HG03039 (cell line): ENCODE results near the gene SLC35G6.
A peak's percentile ranks its signal among the peaks of the same experiment; 100 is the strongest.
"Not testable (repeated sequence)": the region's sequence is repeated elsewhere in the genome, so short reads cannot be mapped to it uniquely, and the experiment has no call there.

Experiments used
- ATAC-seq: cut with Tn5 transposase; IDR thresholded peaks from one replicate; pipeline ENCODE4 v1.9.1; 2021; ENCODE audit warnings: mild to moderate bottlenecking, moderate library complexity; ENCODE audit not compliant: unreplicated experiment

SLC35G6 gene

GRCh38 chr17:7477392-7478275 lies 3.6 kb upstream of the SLC35G6 start:
- no peak for ATAC-seq

GRCh38 chr17:7478276-7479212 lies 2.7 kb upstream of the SLC35G6 start:
- ATAC-seq, result no peak

DNA sequence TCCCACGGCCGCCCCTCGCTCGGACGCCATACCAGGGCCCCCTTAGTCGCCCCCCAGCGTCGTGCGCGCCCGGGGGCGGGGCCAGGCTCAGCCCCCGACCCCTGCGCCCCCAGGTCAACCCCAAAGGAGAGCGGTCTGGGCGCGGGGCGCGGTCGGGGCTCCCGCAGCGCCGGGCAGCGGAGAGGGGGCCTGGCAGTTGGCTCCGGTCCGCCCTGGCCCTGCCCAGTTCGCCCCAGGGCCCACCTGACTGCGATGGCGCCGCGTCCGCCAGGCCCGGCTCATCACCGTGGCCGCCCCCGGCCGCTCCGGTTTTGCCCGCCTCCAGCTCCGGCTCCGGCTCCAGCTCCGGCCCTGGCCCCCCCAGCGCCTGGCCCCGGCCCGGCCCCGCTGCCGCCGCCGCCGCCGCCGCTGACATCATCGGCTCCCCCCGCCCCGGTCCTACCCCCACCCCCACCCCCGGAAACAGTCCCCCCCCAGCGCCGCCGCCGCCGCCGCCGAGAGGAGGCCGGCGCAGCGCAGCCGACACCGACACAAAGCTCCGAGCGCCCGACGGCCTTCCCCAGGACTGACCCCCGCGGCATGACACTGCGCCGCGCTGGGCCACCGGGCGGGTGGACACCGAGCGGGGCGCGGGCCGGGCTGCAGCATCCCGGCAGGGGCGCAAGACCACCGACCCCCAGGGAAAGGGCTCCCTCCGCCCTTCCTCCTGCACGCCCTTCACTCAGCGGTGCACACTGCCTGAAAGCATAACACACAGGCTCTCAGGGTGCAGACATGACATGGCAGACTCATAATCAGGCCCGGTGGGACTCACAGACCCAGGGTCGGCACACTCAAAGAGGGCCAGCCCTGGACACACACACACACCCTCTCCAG lies 1.8 kb upstream of the SLC35G6 start, which contains the start of gene ZBTB4:
Gene ZBTB4 (minus strand): TSS at position 419 of the 876 bp plus-strand sequence. CDS start 12,830 bp downstream, outside the sequence.
- no peak for ATAC-seq

- no peak for ATAC-seq
These were observed 1.2 kb upstream of the SLC35G6 start for GRCh38 chr17:7480089-7480384.

DNA sequence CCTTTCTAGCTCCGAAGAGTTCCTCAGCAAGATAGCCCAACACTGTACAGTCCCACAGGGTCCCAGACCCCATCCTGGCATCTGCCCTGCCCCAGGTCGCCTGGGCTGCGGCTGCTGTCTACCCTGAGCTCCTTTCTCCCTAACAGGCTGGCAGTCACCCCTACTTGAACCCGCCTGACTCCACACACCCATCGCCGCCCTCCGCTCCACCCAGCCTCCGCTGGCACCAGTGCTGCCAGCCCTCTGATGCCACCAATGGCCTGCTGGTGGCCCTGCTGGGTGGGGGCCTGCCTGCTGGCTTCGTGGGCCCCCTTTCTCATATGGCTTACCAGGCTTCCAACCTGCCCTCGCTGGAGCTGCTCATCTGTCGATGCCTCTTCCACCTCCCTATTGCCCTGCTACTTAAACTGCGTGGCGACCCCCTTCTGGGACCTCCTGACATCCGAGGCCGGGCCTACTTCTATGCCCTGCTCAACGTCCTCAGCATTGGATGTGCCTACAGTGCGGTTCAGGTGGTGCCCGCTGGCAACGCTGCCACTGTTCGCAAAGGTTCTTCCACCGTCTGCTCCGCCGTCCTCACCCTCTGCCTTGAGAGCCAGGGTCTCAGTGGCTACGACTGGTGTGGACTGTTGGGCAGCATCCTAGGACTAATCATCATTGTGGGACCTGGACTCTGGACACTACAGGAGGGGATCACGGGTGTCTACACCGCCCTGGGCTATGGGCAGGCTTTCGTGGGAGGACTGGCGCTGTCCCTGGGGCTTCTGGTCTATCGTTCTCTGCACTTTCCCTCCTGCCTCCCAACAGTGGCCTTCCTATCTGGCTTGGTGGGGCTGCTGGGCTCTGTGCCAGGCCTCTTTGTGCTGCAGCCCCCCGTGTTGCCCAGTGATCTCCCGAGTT lies 846 bp downstream of the SLC35G6 start:
- not testable (repeated sequence) for ATAC-seq

- ATAC-seq, result not testable (repeated sequence)
These were observed 1.5 kb downstream of the SLC35G6 start for GRCh38 chr17:7482742-7483088.

- ATAC-seq, result peak; percentile 28
These were observed 2.2 kb downstream of the SLC35G6 start for GRCh38 chr17:7483255-7484066.

DNA sequence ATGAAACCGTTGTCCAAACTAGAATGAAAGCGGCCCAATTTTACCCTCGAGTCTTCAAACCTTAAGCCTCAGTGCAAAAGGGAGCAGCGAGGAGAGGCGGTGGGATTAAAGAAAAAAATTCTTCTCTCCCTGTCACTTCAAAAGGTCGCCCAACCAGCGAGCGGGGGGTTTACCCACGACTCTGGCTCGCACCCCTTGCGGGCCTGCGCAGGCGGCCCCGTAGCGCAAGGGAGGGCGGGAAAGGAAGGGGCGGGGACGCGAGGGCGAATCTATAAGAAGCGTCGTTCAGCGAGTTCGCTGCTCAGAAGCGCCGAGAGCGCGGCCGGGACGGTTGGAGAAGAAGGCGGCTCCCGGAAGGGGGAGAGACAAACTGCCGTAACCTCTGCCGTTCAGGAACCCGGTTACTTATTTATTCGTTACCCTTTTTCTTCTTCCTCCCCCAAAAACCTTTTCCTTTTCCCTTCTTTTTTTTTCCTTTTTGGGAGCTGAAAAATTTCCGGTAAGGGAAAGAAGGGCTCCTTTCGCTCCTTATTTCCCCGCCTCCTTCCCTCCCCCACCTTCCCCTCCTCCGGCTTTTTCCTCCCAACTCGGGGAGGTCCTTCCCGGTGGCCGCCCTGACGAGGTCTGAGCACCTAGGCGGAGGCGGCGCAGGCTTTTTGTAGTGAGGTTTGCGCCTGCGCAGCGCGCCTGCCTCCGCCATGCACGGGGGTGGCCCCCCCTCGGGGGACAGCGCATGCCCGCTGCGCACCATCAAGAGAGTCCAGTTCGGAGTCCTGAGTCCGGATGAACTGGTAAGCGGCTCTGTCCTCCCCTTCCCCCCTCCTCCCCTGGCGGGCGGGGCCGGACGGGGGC lies 3.0 kb downstream of the SLC35G6 start, which contains the start of gene POLR2A:
Gene POLR2A (plus strand): TSS at position 300 of the 852 bp plus-strand sequence.
- peak; percentile 49 for ATAC-seq

GRCh38 chr17:7484919-7485377 lies 3.7 kb downstream of the SLC35G6 start:
- ATAC-seq, result no peak

GRCh38 chr17:7486181-7486580 lies 4.9 kb downstream of the SLC35G6 start:
- ATAC-seq, result no peak

DNA sequence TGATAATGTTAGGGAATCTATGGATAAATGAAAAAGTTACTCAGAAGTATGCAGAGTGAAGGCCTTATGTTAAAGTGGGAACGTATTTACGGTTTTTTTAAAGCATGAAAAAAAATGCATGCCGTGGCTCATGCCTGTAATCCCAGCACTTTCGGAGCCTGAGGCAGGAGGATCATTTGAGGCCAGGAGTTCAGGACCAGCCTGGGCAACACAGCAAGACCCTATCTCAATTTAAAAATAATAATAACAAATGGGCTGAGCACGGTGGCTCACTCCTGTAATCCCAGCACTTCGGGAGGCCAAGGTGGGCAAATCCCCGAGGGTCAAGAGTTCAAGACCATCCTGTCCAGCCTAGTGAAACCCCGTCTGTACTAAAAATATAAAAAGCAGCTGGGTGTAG lies 8.9 kb downstream of the SLC35G6 start:
- ATAC-seq, result no peak

DNA sequence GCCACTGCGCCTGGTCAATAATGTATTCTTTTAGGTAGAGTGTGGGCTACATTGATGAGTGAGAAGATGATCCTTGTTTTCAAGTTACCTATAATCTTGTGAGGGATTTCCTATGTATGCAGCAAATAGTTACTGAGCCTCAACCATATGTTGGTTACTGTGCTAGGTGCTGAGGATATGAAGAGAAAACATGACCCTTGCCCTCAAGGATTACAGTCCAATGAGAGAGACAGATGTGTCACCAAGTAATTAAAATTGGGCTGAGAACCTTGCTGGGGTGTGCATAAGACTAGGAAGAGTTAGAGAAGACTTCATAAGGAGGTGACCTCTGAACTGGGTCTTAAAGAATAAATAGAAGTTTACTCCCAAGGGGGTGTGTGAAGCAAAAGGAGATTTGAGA lies 10.3 kb downstream of the SLC35G6 start:
- ATAC-seq, result no peak

- ATAC-seq, result no peak
These were observed 12.7 kb downstream of the SLC35G6 start for GRCh38 chr17:7493941-7494340.

GRCh38 chr17:7495906-7496434 lies 14.7 kb downstream of the SLC35G6 start:
- no peak for ATAC-seq

GRCh38 chr17:7496470-7497183 lies 15.4 kb downstream of the SLC35G6 start:
- no peak for ATAC-seq

GRCh38 chr17:7497228-7497627 lies 16.0 kb downstream of the SLC35G6 start:
- ATAC-seq, result no peak

- no peak for ATAC-seq
These were observed 16.4 kb downstream of the SLC35G6 start for GRCh38 chr17:7497636-7498035.
